CD4-positive, alpha-beta memory T cell (primary cell): ENCODE results near the gene CACNA2D1. TPM values are rescaled to one million over a fixed set of nuclear protein-coding genes. Genes with fewer than 3 reads are reported as not detected.

Source experiments
- CTCF ChIA-PET: fragments of 350-600 bp; sonication (Branson Sonifier 250); formaldehyde crosslinking; loops from one replicate; lab custom pipeline; 2021; ENCODE audit warnings: inconsistent platforms; ENCODE audit not compliant: partially characterized antibody; lab: Charles Lee
- POLR2A ChIA-PET: fragments of 350-600 bp; sonication (Branson Sonifier 250); formaldehyde crosslinking; loops from one replicate; lab custom pipeline; 2021; ENCODE audit not compliant: partially characterized antibody; lab: Charles Lee
- DNase-seq, 5 donors: peaks; one replicate each; pipeline versions ENCODE4 v3.0.0 to v3.0.0-alpha.2; 2020 to 2022; ENCODE audit warnings: mixed read lengths in 1 of 5
- H3K27ac ChIP-seq: one replicate; pipeline ENCODE4 v1.7.0; 2013; ENCODE audit warnings: low read depth, low read length
- H3K27me3 ChIP-seq: 2 replicates; pipeline ENCODE4 v1.7.0; 2013; ENCODE audit warnings: mild to moderate bottlenecking, low read length, moderate library complexity; ENCODE audit not compliant: insufficient read depth
- H3K36me3 ChIP-seq: 2 replicates; pipeline ENCODE4 v1.7.0; 2013; ENCODE audit warnings: mild to moderate bottlenecking, low read length, moderate library complexity; ENCODE audit not compliant: insufficient read depth
- H3K4me1 ChIP-seq: 2 replicates; pipeline ENCODE4 v1.7.0; 2013; ENCODE audit warnings: mild to moderate bottlenecking, low read length, moderate library complexity; ENCODE audit not compliant: insufficient read depth
- H3K4me3 ChIP-seq, 2 donors: one replicate each; pipeline ENCODE4 v1.7.0; 2013; ENCODE audit warnings: low read length in 2 of 2, mild to moderate bottlenecking in 1 of 2
- H3K9me3 ChIP-seq, 2 donors: one replicate each; pipeline ENCODE4 v1.7.0; 2013; ENCODE audit warnings: low read length in 2 of 2, control low read depth in 1 of 2; ENCODE audit not compliant: control insufficient read depth in 1 of 2
- H3K27ac Mint-ChIP-seq, 7 donors: one replicate each; pipeline ENCODE4 v1.8.0; 2020 to 2021; ENCODE audit warnings: mixed read lengths in 7 of 7, mild to moderate bottlenecking in 6 of 7, inconsistent platforms in 3 of 7, moderate library complexity in 3 of 7
- H3K27me3 Mint-ChIP-seq, 2 donors: one replicate each; pipeline ENCODE4 v1.8.0; 2020 to 2021; ENCODE audit warnings: mixed read lengths in 2 of 2
- H3K36me3 Mint-ChIP-seq, 2 donors: one replicate each; pipeline ENCODE4 v1.8.0; 2020 to 2021; ENCODE audit warnings: mixed read lengths in 2 of 2, inconsistent platforms in 1 of 2, mild to moderate bottlenecking in 1 of 2
- H3K4me1 Mint-ChIP-seq, 4 donors: one replicate each; pipeline ENCODE4 v1.8.0; 2020 to 2021; ENCODE audit warnings: mixed read lengths in 4 of 4, mild to moderate bottlenecking in 1 of 4
- H3K4me3 Mint-ChIP-seq, 8 donors: one replicate each; pipeline ENCODE4 v1.8.0; 2020 to 2021; ENCODE audit warnings: mixed read lengths in 8 of 8, mild to moderate bottlenecking in 7 of 8, moderate library complexity in 6 of 8, inconsistent platforms in 3 of 8
- H3K9me3 Mint-ChIP-seq, 8 donors: one replicate each; pipeline ENCODE4 v1.8.0; 2020 to 2021; ENCODE audit warnings: mixed read lengths in 8 of 8, mild to moderate bottlenecking in 5 of 8, inconsistent platforms in 3 of 8, moderate library complexity in 1 of 8
- intact Hi-C: fragments of 100-400 bp; cut with micrococcal nuclease; formaldehyde crosslinking; loops from one replicate; pipeline ENCODE4 v1.15.1; 2023
- polyA plus RNA-seq, 2 donors: library from polyadenylated mRNA; unstranded; fragments of 300-500 nt; fragmentation: Illumina TruSeq; gene quantifications; one replicate each; pipeline ENCODE4 v1.2.3, GENCODE V29; 2021
- total RNA-seq, 2 experiments: library from RNA; stranded (reverse); gene quantifications; one replicate each; pipeline ENCODE4 v1.2.3, GENCODE V29; 2021

Gene CACNA2D1
- total and polyA plus RNA-seq, 4 experiments from 2014 or later: not detected

GRCh38 chr7:82162289-82162688, 281.3 kb downstream of the CACNA2D1 start:
- no peak overlapping the region for H3K27ac ChIP-seq
- H3K27me3 ChIP-seq: no peaks in the 10 kb centered on the region
- ChIA-PET POLR2A (no interaction called here), CTCF (no interaction called here)
- intact Hi-C loops: no loop called here
- no peaks in the 10 kb centered on the region for H3K9me3 ChIP-seq
- no peak overlapping the region for H3K4me3 ChIP-seq
- Mint-ChIP-seq H3K4me3 (no peak overlapping the region), H3K36me3 (no peaks in the 10 kb centered on the region), H3K9me3 (peaks cover 0 to 12% (median 4%) of the 10 kb centered on the region in 8 donors), H3K27me3 (no peaks in the 10 kb centered on the region), H3K27ac (no peak overlapping the region), H3K4me1 (no peaks in the 10 kb centered on the region)
- H3K36me3 ChIP-seq: no peaks in the 10 kb centered on the region
- DNase-seq: no peak
- H3K4me1 ChIP-seq: no peaks in the 10 kb centered on the region

GRCh38 chr7:82158327-82158726, 285.2 kb downstream of the CACNA2D1 start:
- intact Hi-C loops: no loop called here
- Mint-ChIP-seq H3K36me3 (no peaks in the 10 kb centered on the region), H3K27me3 (no peaks in the 10 kb centered on the region), H3K4me3 (no peak overlapping the region), H3K9me3 (peaks cover 0 to 10% (median 3%) of the 10 kb centered on the region in 8 donors), H3K27ac (no peak overlapping the region), H3K4me1 (no peaks in the 10 kb centered on the region)
- DNase-seq: no peak
- POLR2A ChIA-PET: no interaction called here
- H3K4me3 ChIP-seq: no peak overlapping the region
- no peaks in the 10 kb centered on the region for H3K36me3 ChIP-seq
- H3K9me3 ChIP-seq: no peaks in the 10 kb centered on the region
- no peaks in the 10 kb centered on the region for H3K4me1 ChIP-seq
- no peaks in the 10 kb centered on the region for H3K27me3 ChIP-seq
- CTCF ChIA-PET: no interaction called here
- H3K27ac ChIP-seq: no peak overlapping the region

GRCh38 chr7:82156893-82157292, 286.7 kb downstream of the CACNA2D1 start:
- peaks cover 0 to 8% (median 2%) of the 10 kb centered on the region in 8 donors for H3K9me3 Mint-ChIP-seq
- no peaks in the 10 kb centered on the region for H3K9me3 ChIP-seq
- no peak for DNase-seq
- no peak overlapping the region for H3K4me3 Mint-ChIP-seq
- no peaks in the 10 kb centered on the region for H3K36me3 Mint-ChIP-seq
- no peak overlapping the region for H3K4me3 ChIP-seq
- no peaks in the 10 kb centered on the region for H3K27me3 Mint-ChIP-seq
- no peaks in the 10 kb centered on the region for H3K27me3 ChIP-seq
- H3K27ac ChIP-seq: no peak overlapping the region
- ChIA-PET CTCF (no interaction called here), POLR2A (no interaction called here)
- H3K36me3 ChIP-seq: no peaks in the 10 kb centered on the region
- intact Hi-C loops: no loop called here
- H3K27ac Mint-ChIP-seq: no peak overlapping the region
- no peaks in the 10 kb centered on the region for H3K4me1 Mint-ChIP-seq
- H3K4me1 ChIP-seq: no peaks in the 10 kb centered on the region

GRCh38 chr7:82156168-82156567, 287.4 kb downstream of the CACNA2D1 start:
- H3K27ac Mint-ChIP-seq: no peak overlapping the region
- ChIA-PET CTCF (no interaction called here), POLR2A (no interaction called here)
- peaks cover 0 to 3% (median 0%) of the 10 kb centered on the region in 8 donors for H3K9me3 Mint-ChIP-seq
- H3K9me3 ChIP-seq: no peaks in the 10 kb centered on the region
- H3K27ac ChIP-seq: no peak overlapping the region
- H3K4me1 Mint-ChIP-seq: no peaks in the 10 kb centered on the region
- H3K36me3 Mint-ChIP-seq: no peaks in the 10 kb centered on the region
- H3K27me3 Mint-ChIP-seq: no peaks in the 10 kb centered on the region
- no peak for DNase-seq
- intact Hi-C loops: no loop called here
- H3K27me3 ChIP-seq: no peaks in the 10 kb centered on the region
- H3K4me1 ChIP-seq: no peaks in the 10 kb centered on the region
- H3K4me3 Mint-ChIP-seq: no peak overlapping the region
- H3K36me3 ChIP-seq: no peaks in the 10 kb centered on the region
- H3K4me3 ChIP-seq: no peak overlapping the region

DNA sequence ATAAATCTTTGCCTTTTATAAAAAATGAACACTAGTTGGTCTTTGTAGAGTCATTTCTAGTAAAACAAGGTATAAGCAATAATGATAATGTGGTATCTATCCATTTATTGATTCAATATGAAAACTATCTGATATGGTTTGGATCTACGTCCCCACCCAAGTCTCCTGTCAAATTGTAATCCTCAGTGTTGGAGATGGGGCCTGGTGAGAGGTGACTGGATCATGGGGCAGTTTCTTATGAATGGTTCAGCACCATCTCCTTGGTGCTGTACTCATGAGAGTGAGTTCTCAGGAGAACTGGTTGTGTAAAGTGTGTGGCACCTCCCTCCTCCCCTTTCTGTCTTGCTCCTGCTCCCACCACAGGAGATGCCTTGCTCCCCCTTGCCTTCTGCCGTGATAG, 288.8 kb downstream of the CACNA2D1 start:
- Histone ChIP-seq H3K4me1 (no peaks in the 10 kb centered on the region), H3K4me3 (no peak overlapping the region), H3K9me3 (no peaks in the 10 kb centered on the region), H3K27ac (no peak overlapping the region), H3K36me3 (no peaks in the 10 kb centered on the region), H3K27me3 (no peaks in the 10 kb centered on the region)
- Mint-ChIP-seq H3K4me1 (no peaks in the 10 kb centered on the region), H3K27me3 (no peaks in the 10 kb centered on the region), H3K9me3 (peaks cover 0 to 3% (median 0%) of the 10 kb centered on the region in 8 donors), H3K36me3 (no peaks in the 10 kb centered on the region), H3K27ac (no peak overlapping the region), H3K4me3 (no peak overlapping the region)
- intact Hi-C loops: no loop called here
- ChIA-PET CTCF (no interaction called here), POLR2A (no interaction called here)
- no peak for DNase-seq

- H3K27ac ChIP-seq: no peak overlapping the region
- CTCF ChIA-PET: no interaction called here
- peaks cover 0 to 5% (median 0%) of the 10 kb centered on the region in 8 donors for H3K9me3 Mint-ChIP-seq
- no peak overlapping the region for H3K4me3 ChIP-seq
- POLR2A ChIA-PET: no interaction called here
- intact Hi-C loops: no loop called here
- H3K27me3 ChIP-seq: no peaks in the 10 kb centered on the region
- no peaks in the 10 kb centered on the region for H3K27me3 Mint-ChIP-seq
- H3K36me3 ChIP-seq: no peaks in the 10 kb centered on the region
- no peak for DNase-seq
- no peaks in the 10 kb centered on the region for H3K36me3 Mint-ChIP-seq
- no peak overlapping the region for H3K27ac Mint-ChIP-seq
- no peaks in the 10 kb centered on the region for H3K4me1 Mint-ChIP-seq
- no peaks in the 10 kb centered on the region for H3K4me1 ChIP-seq
- no peak overlapping the region for H3K4me3 Mint-ChIP-seq
- H3K9me3 ChIP-seq: no peaks in the 10 kb centered on the region
Observed at GRCh38 chr7:82153776-82154175, 289.8 kb downstream of the CACNA2D1 start.

- Mint-ChIP-seq H3K36me3 (no peaks in the 10 kb centered on the region), H3K27me3 (no peaks in the 10 kb centered on the region), H3K4me3 (no peak overlapping the region), H3K4me1 (no peaks in the 10 kb centered on the region), H3K27ac (no peak overlapping the region), H3K9me3 (peaks cover 0 to 6% (median 2%) of the 10 kb centered on the region in 8 donors)
- no peak for DNase-seq
- Histone ChIP-seq H3K4me3 (no peak overlapping the region), H3K4me1 (no peaks in the 10 kb centered on the region), H3K27me3 (no peaks in the 10 kb centered on the region), H3K36me3 (no peaks in the 10 kb centered on the region), H3K27ac (no peak overlapping the region), H3K9me3 (no peaks in the 10 kb centered on the region)
- POLR2A ChIA-PET: no interaction called here
- CTCF ChIA-PET: no interaction called here
- intact Hi-C loops: no loop called here
Observed at GRCh38 chr7:82152858-82153257, 290.7 kb downstream of the CACNA2D1 start.

DNA sequence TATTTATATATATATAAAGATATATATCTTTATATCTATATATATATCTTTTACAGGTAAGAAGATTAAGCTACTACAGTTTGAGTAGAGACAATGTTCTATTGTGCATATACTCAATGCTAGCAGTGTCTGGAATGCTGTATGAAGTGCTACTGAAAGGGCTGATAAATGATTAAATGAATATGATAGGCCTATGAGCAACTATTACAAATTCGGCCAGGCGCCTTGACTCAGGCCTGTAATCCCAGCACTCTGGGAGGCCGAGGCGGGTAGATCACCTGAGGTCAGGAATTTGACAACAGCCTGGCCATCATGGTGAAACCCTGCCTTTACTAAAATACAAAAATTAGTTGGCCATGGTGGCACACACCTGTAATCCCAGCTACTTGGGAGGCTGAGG, 297.1 kb downstream of the CACNA2D1 start:
- Mint-ChIP-seq H3K4me1 (no peaks in the 10 kb centered on the region), H3K27me3 (no peaks in the 10 kb centered on the region), H3K4me3 (no peak overlapping the region), H3K27ac (no peak overlapping the region), H3K9me3 (peaks cover 0 to 8% (median 3%) of the 10 kb centered on the region in 8 donors), H3K36me3 (no peaks in the 10 kb centered on the region)
- POLR2A ChIA-PET: interaction anchor here (0.7 kb wide), 1 partner anchor 841 kb away, joined by 3 read pairs; no protein-coding TSS in a partner anchor
- DNase-seq: no peak
- Histone ChIP-seq H3K27ac (no peak overlapping the region), H3K4me3 (no peak overlapping the region), H3K27me3 (no peaks in the 10 kb centered on the region), H3K36me3 (no peaks in the 10 kb centered on the region), H3K4me1 (no peaks in the 10 kb centered on the region), H3K9me3 (no peaks in the 10 kb centered on the region)
- CTCF ChIA-PET: no interaction called here
- intact Hi-C loops: no loop called here
